HEK293T (cell line): ENCODE data around the gene RAPGEF3.

ENCODE experiments used
- BHLHE40 ChIP-seq: fragments of 450-650 bp; IDR thresholded peaks from 2 replicates; pipeline ENCODE4 v1.6.1; 2016; ENCODE audit warnings: mild to moderate bottlenecking, moderate library complexity, borderline replicate concordance
- ELF4 ChIP-seq: fragments of 450-650 bp; IDR thresholded peaks from 2 replicates; pipeline ENCODE4 v1.6.1; 2017; ENCODE audit warnings: antibody characterized with exemption
- FOXK2 ChIP-seq: fragments of 450-650 bp; IDR thresholded peaks from 2 replicates; pipeline ENCODE4 v1.6.1; 2016; ENCODE audit warnings: mild to moderate bottlenecking
- PKNOX1 ChIP-seq: fragments of 450-650 bp; IDR thresholded peaks from 2 replicates; pipeline ENCODE4 v1.6.1; 2016
- SP1 ChIP-seq: fragments of 450-650 bp; IDR thresholded peaks from 2 replicates; pipeline ENCODE4 v1.6.1; 2017
- SUZ12 ChIP-seq: fragments of 450-650 bp; IDR thresholded peaks from 2 replicates; pipeline ENCODE4 v1.6.1; 2016; ENCODE audit warnings: mild to moderate bottlenecking
- TARDBP ChIP-seq: fragments of 450-650 bp; IDR thresholded peaks from 2 replicates; pipeline ENCODE4 v1.6.1; 2016
- ZNF384 ChIP-seq: fragments of 450-650 bp; IDR thresholded peaks from 2 replicates; pipeline ENCODE4 v1.6.1; 2016

GRCh38 chr12:47802312-47802711, 43.6 kb upstream of the RAPGEF3 start:
- TF ChIP-seq SP1 (no peak), FOXK2 (no peak), ZNF384 (no peak), SUZ12 (no peak), ELF4 (no peak), TARDBP (no peak), PKNOX1 (no peak), BHLHE40 (no peak)
